Small intestine (tissue), 7 donors: ENCODE data around the gene CEP76. TPM values are rescaled to one million over a fixed set of nuclear protein-coding genes. Genes with fewer than 3 reads are reported as not detected.
"Not testable (repeated sequence)": the region's sequence is repeated elsewhere in the genome, so short reads cannot be mapped to it uniquely, and the experiment has no call there.

Experiments
- DNase-seq, 2 donors: peaks; one replicate each; pipeline versions ENCODE4 v3.0.0 to v3.0.0-alpha.2; 2013
- FAIRE-seq: peaks from 2 replicates; lab custom pipeline; 2012; peaks lifted over from hg19 to GRCh38; lab: Jason Lieb, UNC
- H3K27ac ChIP-seq, 3 donors: one replicate each; pipeline ENCODE4 v1.5.1; 2013; ENCODE audit warnings: low read length in 2 of 3, mild to moderate bottlenecking in 2 of 3, control low read depth in 1 of 3, inconsistent platforms in 1 of 3, low read depth in 1 of 3, moderate library complexity in 1 of 3
- H3K27me3 ChIP-seq, 3 donors: one replicate each; pipeline ENCODE4 v1.6.1; 2013; ENCODE audit warnings: low read length in 3 of 3, inconsistent platforms in 1 of 3; ENCODE audit not compliant: control insufficient read depth in 3 of 3, insufficient read depth in 3 of 3
- H3K36me3 ChIP-seq, 3 donors: one replicate each; pipeline ENCODE4 v1.6.1; 2013; ENCODE audit warnings: low read length in 3 of 3, inconsistent platforms in 1 of 3, low read depth in 1 of 3, mild to moderate bottlenecking in 1 of 3, moderate library complexity in 1 of 3; ENCODE audit not compliant: control insufficient read depth in 3 of 3, insufficient read depth in 2 of 3
- H3K4me1 ChIP-seq, 3 donors: one replicate each; pipeline ENCODE4 v1.6.1; 2013; ENCODE audit warnings: low read length in 2 of 3, inconsistent platforms in 1 of 3, low read depth in 1 of 3, mild to moderate bottlenecking in 1 of 3, moderate library complexity in 1 of 3; ENCODE audit not compliant: control insufficient read depth in 3 of 3, insufficient read depth in 2 of 3
- H3K4me3 ChIP-seq, 3 donors: one replicate each; pipeline ENCODE4 v1.5.1; 2013; ENCODE audit warnings: low read length in 3 of 3, control low read depth in 1 of 3, inconsistent platforms in 1 of 3, low read depth in 1 of 3, mild to moderate bottlenecking in 1 of 3, moderate library complexity in 1 of 3
- H3K9me3 ChIP-seq, 2 donors: one replicate each; pipeline ENCODE4 v1.6.1; 2013; ENCODE audit warnings: low read depth in 1 of 2, low read length in 1 of 2; ENCODE audit not compliant: control insufficient read depth in 2 of 2, insufficient read depth in 1 of 2
- WGBS, 3 donors: extraction: QIAGEN DNeasy Blood & Tissue Kit; methylation state at CpG; one replicate each; pipeline ENCODE4 v1.1.7; 2013; 5-methylcytosine and 5-hydroxymethylcytosine counted together
- polyA plus RNA-seq, 4 donors: library from polyadenylated mRNA; stranded (reverse) in 3 of 4; unstranded in 1 of 4; fragments of 200-250 nt in 3 of 4; fragments of 120-200 nt in 1 of 4; gene quantifications; one replicate each; pipeline versions ENCODE4 v1.2.1 to v1.2.3, GENCODE V29; 2013
- donor health status: healthy with polysubstance abuse.
- donor health status: control.
- donor health status: control.
- donor health status: Bipolar disorder and iron deficiency.
- donor health status: healthy.

Gene CEP76
- polyA plus RNA-seq, 4 donors: 2.7 to 7.3 (median 5.0) TPM

GRCh38 chr18:12645254-12645653 lies 57.3 kb downstream of the CEP76 start:
- Histone ChIP-seq H3K36me3 (no peaks in the 10 kb centered on the region), H3K4me3 (no peak overlapping the region), H3K27ac (no peak overlapping the region), H3K27me3 (peaks cover 0 to 3% (median 0%) of the 10 kb centered on the region in 3 donors), H3K4me1 (no peaks in the 10 kb centered on the region), H3K9me3 (no peaks in the 10 kb centered on the region)
- DNase-seq (no peak), FAIRE-seq (no peak)

- not testable (repeated sequence) for H3K4me3 ChIP-seq, H3K36me3 ChIP-seq, DNase-seq, FAIRE-seq, H3K27ac ChIP-seq, H3K4me1 ChIP-seq, H3K27me3 ChIP-seq, H3K9me3 ChIP-seq
- WGBS, 3 donors: 96 to 99% (median 97%) methylated on average over 5 of the region's 5 CpGs
Measured at GRCh38 chr18:12643756-12644155, 58.8 kb downstream of the CEP76 start.

DNA sequence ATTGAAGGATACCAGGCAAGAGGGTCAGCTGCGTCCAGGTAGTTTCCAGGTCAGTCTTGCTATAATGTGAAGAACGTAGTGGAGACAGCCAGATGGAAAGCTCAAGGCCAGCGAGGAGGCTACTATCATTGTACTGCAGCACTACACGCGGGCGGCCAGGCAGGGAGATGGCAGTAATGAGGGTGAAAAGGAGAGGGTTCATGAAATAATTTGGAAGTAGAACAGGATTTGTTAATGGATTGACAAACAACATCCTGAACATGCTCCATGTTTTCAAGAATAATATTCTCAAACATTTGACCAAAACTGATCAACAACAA lies 61.7 kb downstream of the CEP76 start:
- DNase-seq: no peak
- H3K4me3 ChIP-seq: no peak overlapping the region
- peaks cover 0 to 2% (median 0%) of the 10 kb centered on the region in 3 donors for H3K27me3 ChIP-seq
- WGBS, 3 donors: 86 to 87% (median 86%) methylated on average over 6 of the region's 6 CpGs
- FAIRE-seq: no peak
- no peaks in the 10 kb centered on the region for H3K36me3 ChIP-seq
- no peak overlapping the region for H3K27ac ChIP-seq
- H3K4me1 ChIP-seq: no peaks in the 10 kb centered on the region
- no peaks in the 10 kb centered on the region for H3K9me3 ChIP-seq

- Histone ChIP-seq H3K4me1 (no peaks in the 10 kb centered on the region), H3K27me3 (no peaks in the 10 kb centered on the region), H3K4me3 (no peak overlapping the region), H3K27ac (no peak overlapping the region), H3K9me3 (no peaks in the 10 kb centered on the region), H3K36me3 (no peaks in the 10 kb centered on the region)
- WGBS, 3 donors: 72 to 76% (median 72%) methylated on average over 5 of the region's 5 CpGs
- no peak for DNase-seq
- no peak for FAIRE-seq
Measured at GRCh38 chr18:12639990-12640880, 62.3 kb downstream of the CEP76 start.

DNA sequence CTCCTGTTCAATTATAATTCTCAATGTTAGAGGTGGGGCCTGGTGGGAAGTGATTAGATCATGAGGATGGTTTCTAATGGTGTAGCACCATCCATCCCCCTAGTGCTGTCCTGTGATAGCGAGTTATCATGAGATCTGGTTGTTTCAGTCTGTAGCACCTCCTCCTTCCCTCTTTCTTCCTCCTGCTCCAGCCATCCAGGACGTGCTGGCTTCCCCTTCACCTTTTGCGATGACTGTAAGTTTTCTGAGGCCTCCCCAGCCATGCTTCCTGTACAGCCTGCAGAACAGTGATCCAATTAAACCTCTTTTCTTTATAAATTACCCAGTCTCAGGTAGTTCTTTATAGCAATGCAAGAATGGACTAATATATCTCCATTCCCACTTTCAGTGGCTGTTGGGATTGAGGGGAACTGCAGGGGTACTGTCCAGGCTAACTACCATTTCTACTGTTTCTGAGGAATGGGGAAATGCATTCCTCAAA lies 63.8 kb downstream of the CEP76 start:
- no peak for DNase-seq
- WGBS, 3 donors: 64 to 82% (median 65%) methylated on average over 3 of the region's 3 CpGs
- Histone ChIP-seq H3K9me3 (no peaks in the 10 kb centered on the region), H3K4me3 (no peak overlapping the region), H3K27ac (no peak overlapping the region), H3K27me3 (no peaks in the 10 kb centered on the region), H3K36me3 (no peaks in the 10 kb centered on the region), H3K4me1 (no peaks in the 10 kb centered on the region)
- FAIRE-seq: no peak

DNA sequence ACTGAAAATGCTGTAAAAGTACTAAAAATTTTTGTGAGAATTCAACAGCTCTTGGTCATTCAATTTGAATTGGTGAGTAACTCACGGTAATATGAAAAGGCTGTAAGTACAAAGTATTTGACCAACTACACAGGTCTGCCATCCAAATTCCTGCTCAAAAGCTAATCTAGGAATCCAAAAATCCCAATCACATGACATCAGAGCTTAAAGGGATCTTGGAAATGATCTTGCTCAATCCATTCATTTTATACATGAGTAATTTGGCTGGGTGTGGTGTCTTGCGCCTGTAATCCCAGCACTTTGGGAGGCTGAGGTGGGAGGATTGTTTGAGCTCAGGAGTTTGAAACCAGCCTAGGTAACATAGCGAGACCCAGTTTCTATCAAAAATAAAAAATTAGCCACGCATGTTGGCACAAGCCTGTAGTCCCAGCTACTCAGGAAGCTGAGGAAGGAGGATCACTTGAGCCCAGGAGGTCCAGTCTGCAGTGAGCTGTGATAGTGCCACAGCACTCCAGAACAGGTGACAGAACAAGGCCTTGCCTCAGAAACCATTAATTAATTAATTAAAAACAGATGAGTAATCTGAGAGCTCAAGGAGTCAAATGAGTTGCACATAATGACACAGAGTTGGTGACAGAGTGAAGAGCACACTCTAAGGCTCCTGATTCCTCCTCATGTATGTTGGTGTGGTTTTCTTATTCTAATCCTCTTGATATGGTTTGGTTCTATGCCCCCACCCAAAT lies 64.5 kb downstream of the CEP76 start:
- 91 to 97% (median 95%) methylated on average over 4 of the region's 4 CpGs for WGBS, 3 donors
- FAIRE-seq: no peak

GRCh38 chr18:12637393-12637792 lies 65.1 kb downstream of the CEP76 start:
- H3K9me3 ChIP-seq: no peaks in the 10 kb centered on the region
- 83 to 90% (median 85%) methylated on average over 3 of the region's 3 CpGs for WGBS, 3 donors
- no peaks in the 10 kb centered on the region for H3K4me1 ChIP-seq
- no peaks in the 10 kb centered on the region for H3K36me3 ChIP-seq
- DNase-seq (no peak), FAIRE-seq (no peak)
- no peaks in the 10 kb centered on the region for H3K27me3 ChIP-seq
- H3K4me3 ChIP-seq: no peak overlapping the region
- H3K27ac ChIP-seq: no peak overlapping the region

More for the DNA sequence above, 64.5 kb downstream of the CEP76 start:
- no peak overlapping the region for H3K27ac ChIP-seq
- H3K27me3 ChIP-seq: no peaks in the 10 kb centered on the region
- H3K4me3 ChIP-seq: no peak overlapping the region
- H3K9me3 ChIP-seq: no peaks in the 10 kb centered on the region
- no peaks in the 10 kb centered on the region for H3K36me3 ChIP-seq
- H3K4me1 ChIP-seq: no peaks in the 10 kb centered on the region
- no peak for DNase-seq

GRCh38 chr18:12631831-12632477 lies 70.6 kb downstream of the CEP76 start:
- H3K27me3 ChIP-seq: no peaks in the 10 kb centered on the region

More at GRCh38 chr18:12631831-12632477, 70.6 kb downstream of the CEP76 start:
- H3K4me1 ChIP-seq: no peaks in the 10 kb centered on the region
- DNase-seq (no peak), FAIRE-seq (no peak)
- H3K9me3 ChIP-seq: no peaks in the 10 kb centered on the region
- H3K4me3 ChIP-seq: no peak overlapping the region
- no peaks in the 10 kb centered on the region for H3K36me3 ChIP-seq
- WGBS, 3 donors: 77 to 78% (median 77%) methylated on average over 6 of the region's 6 CpGs
- H3K27ac ChIP-seq: no peak overlapping the region
